WERI-Rb-1 (cell line): ENCODE data around the gene TET1.
A peak's percentile ranks its signal among the peaks of the same experiment; 100 is the strongest.
"Not testable (repeated sequence)": the region's sequence is repeated elsewhere in the genome, so short reads cannot be mapped to it uniquely, and the experiment has no call there.

ENCODE experiments used
- DNase-seq: peaks from one replicate; pipeline ENCODE4 v3.0.0-alpha.2; 2020
- H3K27ac ChIP-seq: fragments of 250-450 bp; sonication (Bioruptor Pico); 2 replicates; pipeline ENCODE4 v1.5.1; 2020; ENCODE audit warnings: mild to moderate bottlenecking, moderate library complexity
- H3K27me3 ChIP-seq: fragments of 250-450 bp; sonication (Bioruptor Pico); 2 replicates; pipeline ENCODE4 v1.5.1; 2021; ENCODE audit warnings: mild to moderate bottlenecking, low read depth, moderate library complexity; ENCODE audit not compliant: insufficient read depth, severe bottlenecking
- H3K36me3 ChIP-seq: fragments of 250-450 bp; sonication (Bioruptor Pico); 2 replicates; pipeline ENCODE4 v1.5.1; 2020; ENCODE audit warnings: mild to moderate bottlenecking, moderate library complexity
- H3K4me3 ChIP-seq: 2 replicates; pipeline ENCODE4 v1.5.1; 2011; ENCODE audit warnings: low read depth, mild to moderate bottlenecking, control low read depth, low read length
- H3K9me3 ChIP-seq: fragments of 250-450 bp; sonication (Bioruptor Pico); 2 replicates; pipeline ENCODE4 v1.5.1; 2021; ENCODE audit warnings: mild to moderate bottlenecking, moderate library complexity; ENCODE audit not compliant: severe bottlenecking
- CTCF ChIP-seq: IDR thresholded peaks from 2 replicates; pipeline ENCODE4 v1.5.1; 2011; ENCODE audit warnings: low read depth, mild to moderate bottlenecking, control low read depth, inconsistent platforms, low read length

TET1 gene

GRCh38 chr10:68560186-68560942, at the start of gene TET1:
TET1 (plus strand) TSS chr10:68560337; CDS start chr10:68572339, 12,002 bp downstream.
- Histone ChIP-seq H3K36me3 (peaks cover 3% of the 10 kb centered on the region; the same call in 1 of the 2 replicates), H3K27me3 (no peaks in the 10 kb centered on the region), H3K4me3 (peak within 1 kb of the TSS; percentile 83), H3K9me3 (no peaks in the 10 kb centered on the region), H3K27ac (peak within 1 kb of the TSS; percentile 64)
- peak; percentile 84 for DNase-seq
- no peak for TF ChIP-seq CTCF

- H3K27ac ChIP-seq, H3K4me3 ChIP-seq, H3K27me3 ChIP-seq, DNase-seq, H3K9me3 ChIP-seq: not testable (repeated sequence)
- H3K36me3 ChIP-seq: peaks cover 21% of the 10 kb centered on the region
Observed at GRCh38 chr10:68516216-68516615, 43.9 kb upstream of the TET1 start.

DNA sequence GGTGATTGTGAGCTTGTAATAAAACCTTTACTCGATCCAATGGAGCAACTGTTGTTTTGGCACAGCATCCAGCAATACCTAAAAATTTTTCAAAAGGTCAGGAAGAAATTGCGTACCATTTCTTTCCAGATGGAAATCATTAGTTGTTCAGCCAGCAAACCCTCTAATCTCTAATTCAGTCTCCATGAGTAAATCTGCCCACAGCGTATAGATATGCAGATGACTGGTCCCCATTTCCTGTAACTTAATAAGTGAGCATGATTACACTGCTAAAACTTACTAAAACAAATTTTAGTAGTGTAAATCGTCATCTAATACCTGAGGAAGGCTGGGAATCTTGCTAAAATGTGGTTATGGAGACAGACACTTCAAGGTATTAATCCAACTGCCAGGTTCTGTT, 43.4 kb upstream of the TET1 start:
- no peak overlapping the region for H3K27ac ChIP-seq

GRCh38 chr10:68517188-68517587, 42.9 kb upstream of the TET1 start:
- Histone ChIP-seq H3K4me3 (no peak overlapping the region), H3K27me3 (no peaks in the 10 kb centered on the region), H3K36me3 (peaks cover 22% of the 10 kb centered on the region), H3K27ac (no peak overlapping the region), H3K9me3 (no peaks in the 10 kb centered on the region)
- no peak for TF ChIP-seq CTCF
- no peak for DNase-seq

More for the DNA sequence above, 43.4 kb upstream of the TET1 start:
- no peak for TF ChIP-seq CTCF
- H3K4me3 ChIP-seq: no peak overlapping the region
- DNase-seq: no peak
- no peaks in the 10 kb centered on the region for H3K27me3 ChIP-seq
- peaks cover 22% of the 10 kb centered on the region for H3K36me3 ChIP-seq
- H3K9me3 ChIP-seq: no peaks in the 10 kb centered on the region

DNA sequence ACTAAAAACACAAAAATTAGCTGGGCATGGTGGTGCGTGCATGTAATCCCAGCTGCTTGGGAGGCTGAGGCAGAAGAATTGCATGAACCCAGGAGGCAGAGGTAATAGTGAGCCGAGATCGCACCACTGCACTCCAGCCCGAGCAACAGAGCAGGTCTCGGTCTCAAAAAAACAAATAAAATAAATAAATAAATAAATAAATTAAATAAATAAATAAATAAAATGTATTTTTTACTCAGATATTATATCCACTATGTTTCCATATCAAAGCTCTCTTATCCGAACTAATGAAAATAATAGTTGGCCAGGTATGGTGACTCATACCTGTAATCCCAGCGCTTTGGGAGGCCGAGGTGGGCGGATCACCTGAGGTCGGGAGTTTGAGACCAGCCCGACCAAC, 41.5 kb upstream of the TET1 start:
- not testable (repeated sequence) for H3K27ac ChIP-seq, H3K4me3 ChIP-seq, H3K27me3 ChIP-seq, H3K9me3 ChIP-seq, DNase-seq
- peaks cover 24% of the 10 kb centered on the region for H3K36me3 ChIP-seq

DNA sequence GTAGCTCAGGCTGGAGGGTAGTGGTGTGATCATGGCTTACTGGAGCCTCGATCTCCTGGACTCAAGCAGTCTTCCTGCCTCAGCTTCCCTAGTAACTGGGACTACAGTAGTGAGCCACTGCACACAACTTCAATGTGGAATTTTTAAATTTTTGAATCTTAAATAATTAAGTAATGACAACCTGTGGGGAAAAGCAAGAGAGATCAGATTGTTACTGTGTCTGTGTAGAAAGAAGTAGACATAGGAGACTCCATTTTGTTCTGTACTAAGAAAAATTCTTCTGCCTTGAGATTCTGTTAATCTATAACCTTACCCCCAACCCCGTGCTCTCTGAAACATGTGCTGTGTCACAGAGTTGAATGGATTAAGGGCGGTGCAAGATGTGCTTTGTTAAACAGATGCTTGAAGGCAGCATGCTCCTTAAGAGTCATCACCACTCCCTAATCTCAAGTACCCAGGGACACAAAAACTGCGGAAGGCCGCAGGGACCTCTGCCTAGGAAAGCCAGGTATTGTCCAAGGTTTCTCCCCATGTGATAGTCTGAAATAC, 34.6 kb upstream of the TET1 start:
- peak overlapping the region; percentile 63 for H3K27ac ChIP-seq
- H3K4me3 ChIP-seq: not testable (repeated sequence)
- DNase-seq: peak; percentile 50

DNA sequence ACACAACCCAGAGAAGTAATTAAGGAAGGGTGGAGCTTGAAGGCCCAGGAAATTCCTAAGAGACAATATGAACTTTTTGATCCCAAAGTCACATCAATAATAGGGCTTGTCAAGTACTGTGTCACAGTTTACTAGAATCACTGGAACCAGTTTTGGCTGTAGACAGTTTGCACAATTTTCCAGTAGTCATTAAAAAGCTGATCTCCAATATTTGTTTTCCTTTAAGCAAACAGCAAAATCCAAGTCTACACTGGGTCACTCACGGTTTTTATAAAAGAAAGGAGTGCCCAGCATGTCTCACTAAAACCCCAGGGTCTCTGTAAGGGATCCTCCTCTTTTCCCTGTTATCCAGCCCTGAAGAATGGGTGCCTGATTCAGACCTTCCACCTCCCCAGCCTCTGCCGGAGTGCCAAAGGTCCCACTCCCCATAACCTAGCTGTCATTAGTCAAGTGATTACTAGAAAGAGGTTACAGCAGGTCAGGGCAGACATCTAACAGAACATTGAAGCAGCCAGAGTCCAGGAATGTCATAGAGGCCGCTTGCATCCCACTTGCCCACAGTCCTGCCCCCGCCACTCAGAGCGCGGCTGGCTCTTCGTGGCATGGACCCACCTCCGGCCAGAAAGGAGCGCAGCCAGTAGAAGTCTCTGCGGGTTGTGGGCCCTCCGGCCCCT, 33.4 kb upstream of the TET1 start:
- H3K36me3 ChIP-seq: peaks cover 20% of the 10 kb centered on the region
- peak overlapping the region; percentile 63 for H3K27ac ChIP-seq
- no peak for DNase-seq
- peak overlapping the region; percentile 96 for H3K4me3 ChIP-seq
- no peaks in the 10 kb centered on the region for H3K9me3 ChIP-seq
- no peak for TF ChIP-seq CTCF
- no peaks in the 10 kb centered on the region for H3K27me3 ChIP-seq

More for the DNA sequence above, 34.6 kb upstream of the TET1 start:
- H3K27me3 ChIP-seq, H3K9me3 ChIP-seq: not testable (repeated sequence)
- peaks cover 23% of the 10 kb centered on the region for H3K36me3 ChIP-seq
